MM.1S (cell line): Measurements from ENCODE around the gene ZMIZ1.

Experiments used
- DNase-seq: peaks from one replicate; pipeline ENCODE4 v3.0.0-alpha.2; 2015
- H2AFZ ChIP-seq: fragments of 300-600 bp; sonication (generic); 2 replicates; pipeline ENCODE4 v1.6.0; 2016; ENCODE audit warnings: antibody characterized with exemption, low read length
- H3F3A ChIP-seq: fragments of 300-600 bp; sonication (generic); 2 replicates; pipeline ENCODE4 v1.6.1; 2016; ENCODE audit warnings: mild to moderate bottlenecking, antibody characterized with exemption, low read length, moderate library complexity, mixed read lengths; ENCODE audit not compliant: insufficient read depth
- H3K27ac ChIP-seq: fragments of 300-600 bp; sonication (generic); 2 replicates; pipeline ENCODE4 v1.5.1; 2016; ENCODE audit warnings: mild to moderate bottlenecking, low read length
- H3K27me3 ChIP-seq: fragments of 300-600 bp; sonication (generic); replicated peaks from 2 replicates; pipeline ENCODE4 v1.6.0; 2016; ENCODE audit warnings: low read length; ENCODE audit not compliant: insufficient read depth
- H3K36me3 ChIP-seq: fragments of 300-600 bp; sonication (generic); replicated peaks from 2 replicates; pipeline ENCODE4 v1.6.1; 2016; ENCODE audit warnings: mild to moderate bottlenecking, low read length, mixed read lengths; ENCODE audit not compliant: insufficient read depth
- H3K4me1 ChIP-seq: fragments of 300-600 bp; sonication (generic); 2 replicates; pipeline ENCODE4 v1.6.1; 2016; ENCODE audit warnings: low read length, mixed read lengths
- H3K4me2 ChIP-seq: fragments of 300-600 bp; sonication (generic); 2 replicates; pipeline ENCODE4 v1.6.0; 2016; ENCODE audit warnings: low read depth, low read length
- H3K4me3 ChIP-seq: fragments of 300-600 bp; sonication (generic); 2 replicates; pipeline ENCODE4 v1.5.1; 2016; ENCODE audit warnings: low read length, mixed read lengths
- H3K79me2 ChIP-seq: fragments of 300-600 bp; sonication (generic); 2 replicates; pipeline ENCODE4 v1.6.1; 2016; ENCODE audit warnings: mixed run types, low read length, mixed read lengths
- H3K9ac ChIP-seq: fragments of 300-600 bp; sonication (generic); 2 replicates; pipeline ENCODE4 v1.6.1; 2016; ENCODE audit warnings: low read length, mixed read lengths
- H3K9me2 ChIP-seq: fragments of 300-600 bp; sonication (generic); replicated peaks from 2 replicates; pipeline ENCODE4 v1.6.1; 2016; ENCODE audit warnings: mild to moderate bottlenecking, low read length, mixed read lengths; ENCODE audit not compliant: insufficient read depth
- H3K9me3 ChIP-seq: fragments of 300-600 bp; sonication (generic); replicated peaks from 2 replicates; pipeline ENCODE4 v1.6.1; 2016; ENCODE audit warnings: mild to moderate bottlenecking, low read length, mixed read lengths; ENCODE audit not compliant: insufficient read depth
- H4K20me1 ChIP-seq: fragments of 300-600 bp; sonication (generic); 2 replicates; pipeline ENCODE4 v1.6.1; 2016; ENCODE audit warnings: mild to moderate bottlenecking, low read length, moderate library complexity, mixed read lengths; ENCODE audit not compliant: insufficient read depth
- CTCF ChIP-seq: fragments of 300-600 bp; sonication (generic); IDR thresholded peaks from 2 replicates; pipeline ENCODE4 v1.5.1; 2016; ENCODE audit warnings: antibody characterized with exemption, low read length, mixed read lengths
- EZH2 ChIP-seq: fragments of 300-600 bp; sonication (generic); optimal IDR thresholded peaks from 2 replicates; pipeline ENCODE3; 2017; ENCODE audit warnings: low read depth, mild to moderate bottlenecking, antibody characterized with exemption, low read length, mixed read lengths
- EZH2phosphoT487 ChIP-seq: fragments of 300-600 bp; sonication (generic); IDR thresholded peaks from 2 replicates; pipeline ENCODE4 v1.6.1; 2018; ENCODE audit warnings: antibody characterized with exemption, low read length

ZMIZ1 gene

GRCh38 chr10:79314761-79315601, 246.2 kb downstream of the ZMIZ1 start:
- no peak overlapping the region for H2AFZ ChIP-seq
- H3K9ac ChIP-seq: no peak overlapping the region
- H3K27ac ChIP-seq: no peak overlapping the region
- H4K20me1 ChIP-seq: no peaks in the 10 kb centered on the region
- no peaks in the 10 kb centered on the region for H3K9me3 ChIP-seq
- H3K4me2 ChIP-seq: no peak overlapping the region
- no peak for TF ChIP-seq EZH2
- no peak for TF ChIP-seq EZH2phosphoT487
- H3K4me3 ChIP-seq: no peak overlapping the region
- peaks cover 37% of the 10 kb centered on the region for H3K4me1 ChIP-seq
- no peak for DNase-seq
- peaks cover 26% of the 10 kb centered on the region for H3F3A ChIP-seq
- no peaks in the 10 kb centered on the region for H3K79me2 ChIP-seq
- no peaks in the 10 kb centered on the region for H3K9me2 ChIP-seq
- H3K36me3 ChIP-seq: no peaks in the 10 kb centered on the region
- H3K27me3 ChIP-seq: no peaks in the 10 kb centered on the region

DNA sequence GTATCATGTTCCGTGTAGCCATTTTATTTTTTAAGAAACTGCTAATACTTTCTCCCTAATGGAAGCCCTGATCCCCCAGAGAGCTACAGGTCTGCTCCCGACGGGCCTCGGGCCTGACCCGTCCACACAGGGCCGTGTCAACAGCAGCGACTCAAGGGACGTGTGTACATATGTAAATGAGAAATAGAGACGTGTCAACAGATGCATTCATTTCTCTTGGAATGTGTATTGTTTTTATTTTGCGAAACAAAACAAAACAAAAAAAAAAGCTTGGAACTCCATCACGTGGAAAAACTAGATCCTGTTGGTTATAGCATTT, 246.8 kb downstream of the ZMIZ1 start:
- H3K36me3 ChIP-seq: no peaks in the 10 kb centered on the region
- no peaks in the 10 kb centered on the region for H3K9me3 ChIP-seq
- no peak overlapping the region for H3K4me3 ChIP-seq
- no peak overlapping the region for H3K27ac ChIP-seq
- DNase-seq: no peak
- no peaks in the 10 kb centered on the region for H3K79me2 ChIP-seq
- no peak for TF ChIP-seq EZH2phosphoT487
- TF ChIP-seq EZH2: no peak
- no peak for TF ChIP-seq CTCF
- H2AFZ ChIP-seq: no peak overlapping the region
- peaks cover 37% of the 10 kb centered on the region for H3K4me1 ChIP-seq
- H3K27me3 ChIP-seq: no peaks in the 10 kb centered on the region
- H3K9ac ChIP-seq: no peak overlapping the region
- no peak overlapping the region for H3K4me2 ChIP-seq
- H3F3A ChIP-seq: peaks cover 26% of the 10 kb centered on the region
- no peaks in the 10 kb centered on the region for H4K20me1 ChIP-seq
- no peaks in the 10 kb centered on the region for H3K9me2 ChIP-seq

GRCh38 chr10:79316671-79317431, 248.1 kb downstream of the ZMIZ1 start:
- Histone ChIP-seq H3K27ac (peak overlapping the region; percentile 77), H3K27me3 (no peaks in the 10 kb centered on the region), H3K4me3 (peak overlapping the region; percentile 35; the same call in 1 of the 2 replicates), H3K79me2 (no peaks in the 10 kb centered on the region), H3K9ac (peak overlapping the region; percentile 55), H2AFZ (peak overlapping the region; percentile 23; the same call in 1 of the 2 replicates), H3K9me3 (no peaks in the 10 kb centered on the region), H3K9me2 (no peaks in the 10 kb centered on the region), H3K4me1 (peaks cover 37% of the 10 kb centered on the region), H4K20me1 (no peaks in the 10 kb centered on the region), H3K36me3 (no peaks in the 10 kb centered on the region), H3K4me2 (peak overlapping the region; percentile 80), H3F3A (peaks cover 26% of the 10 kb centered on the region)
- TF ChIP-seq EZH2: no peak
- peak; percentile 22; the same call in 1 of the 2 replicates for TF ChIP-seq CTCF
- peak; percentile 60 for DNase-seq
